Measurements from ENCODE around the gene SUFU. TPM values are rescaled to one million over a fixed set of nuclear protein-coding genes. Genes with fewer than 3 reads are reported as not detected.

The SUFU gene
- total RNA-seq, 3 donors from 2014 or later (not counting 1 experiment from before 2014, with no cell fraction given) = 8.2 to 13.0 (median 11.5) TPM

- Mint-ChIP-seq H3K27me3 (ENCODE audit: low read depth in 2 of 2) (no peaks in the 10 kb centered on the region), H3K36me3 (no peaks in the 10 kb centered on the region), H3K4me1 (peaks cover 6 to 14% of the 10 kb centered on the region in 2 donors), H3K4me3 (no peak overlapping the region), H3K27ac (peak overlapping the region in 1 of 2 donors; percentile 49), H3K9me3 (no peaks in the 10 kb centered on the region)
- no peak for ATAC-seq
- H3K36me3 ChIP-seq (ENCODE audit: control insufficient read depth, insufficient read depth, low read length) = peaks cover 6% of the 10 kb centered on the region
- H3K4me1 ChIP-seq (ENCODE audit: control insufficient read depth, insufficient read depth, low read length) = peaks cover 19% of the 10 kb centered on the region
- WGBS (ENCODE audit: insufficient coverage) = 96% methylated on average over 5 of the region's 5 CpGs
- H3K27me3 ChIP-seq (ENCODE audit: control insufficient read depth, insufficient read depth, low read length) = no peaks in the 10 kb centered on the region
- intact Hi-C loops (cut with micrococcal nuclease) = no loop called here
- no peak overlapping the region for H3K4me3 ChIP-seq (ENCODE audit: low read length)
- no peak for DNase-seq
- H3K9me3 ChIP-seq (ENCODE audit: control insufficient read depth, insufficient read depth, low read length) = no peaks in the 10 kb centered on the region
- no peak overlapping the region for H3K27ac ChIP-seq (ENCODE audit: low read length)
- TF ChIP-seq CTCF (IDR thresholded peaks at IDR 0.05) = no peak
Observed at GRCh38 chr10:102633848-102634247, 130.1 kb downstream of the SUFU start.

- no peak for DNase-seq
- no peak for ATAC-seq
- no peaks in the 10 kb centered on the region for H3K36me3 Mint-ChIP-seq
- H3K4me3 Mint-ChIP-seq = no peak overlapping the region
- H3K9me3 Mint-ChIP-seq = no peaks in the 10 kb centered on the region
- peaks cover 19% of the 10 kb centered on the region for H3K4me1 ChIP-seq (ENCODE audit: control insufficient read depth, insufficient read depth, low read length)
- H3K36me3 ChIP-seq (ENCODE audit: control insufficient read depth, insufficient read depth, low read length) = peaks cover 6% of the 10 kb centered on the region
- intact Hi-C loops (cut with micrococcal nuclease) = no loop called here
- H3K4me3 ChIP-seq (ENCODE audit: low read length) = no peak overlapping the region
- no peaks in the 10 kb centered on the region for H3K9me3 ChIP-seq (ENCODE audit: control insufficient read depth, insufficient read depth, low read length)
- no peaks in the 10 kb centered on the region for H3K27me3 Mint-ChIP-seq (ENCODE audit: low read depth in 2 of 2)
- no peak for TF ChIP-seq CTCF (IDR thresholded peaks at IDR 0.05)
- H3K4me1 Mint-ChIP-seq = peaks cover 6 to 14% of the 10 kb centered on the region in 2 donors
- no peak overlapping the region for H3K27ac ChIP-seq (ENCODE audit: low read length)
- H3K27me3 ChIP-seq (ENCODE audit: control insufficient read depth, insufficient read depth, low read length) = no peaks in the 10 kb centered on the region
- H3K27ac Mint-ChIP-seq = no peak overlapping the region
- 75% methylated on average over 3 of the region's 4 CpGs for WGBS (ENCODE audit: insufficient coverage)
Observed at GRCh38 chr10:102634686-102635085, 130.9 kb downstream of the SUFU start.

GRCh38 chr10:102635377-102635776, 131.6 kb downstream of the SUFU start:
- no peak for TF ChIP-seq CTCF (IDR thresholded peaks at IDR 0.05)
- peaks cover 19% of the 10 kb centered on the region for H3K4me1 ChIP-seq (ENCODE audit: control insufficient read depth, insufficient read depth, low read length)
- H3K4me3 ChIP-seq (ENCODE audit: low read length) = no peak overlapping the region
- H3K36me3 ChIP-seq (ENCODE audit: control insufficient read depth, insufficient read depth, low read length) = peaks cover 2% of the 10 kb centered on the region
- Mint-ChIP-seq H3K27me3 (ENCODE audit: low read depth in 2 of 2) (no peaks in the 10 kb centered on the region), H3K27ac (peak overlapping the region; percentile 32 to 60), H3K9me3 (no peaks in the 10 kb centered on the region), H3K4me3 (no peak overlapping the region), H3K4me1 (peaks cover 6 to 14% of the 10 kb centered on the region in 2 donors), H3K36me3 (no peaks in the 10 kb centered on the region)
- intact Hi-C loops (cut with micrococcal nuclease) = no loop called here
- WGBS (ENCODE audit: insufficient coverage) = 11% methylated on average over 3 of the region's 4 CpGs
- DNase-seq = peak in 1 of 2 donors; percentile 69
- H3K9me3 ChIP-seq (ENCODE audit: control insufficient read depth, insufficient read depth, low read length) = no peaks in the 10 kb centered on the region
- H3K27me3 ChIP-seq (ENCODE audit: control insufficient read depth, insufficient read depth, low read length) = no peaks in the 10 kb centered on the region
- no peak overlapping the region for H3K27ac ChIP-seq (ENCODE audit: low read length)
- ATAC-seq = peak in 2 of 3 donors; percentile 29 to 67

- Mint-ChIP-seq H3K36me3 (no peaks in the 10 kb centered on the region), H3K4me3 (no peak overlapping the region), H3K27me3 (ENCODE audit: low read depth in 2 of 2) (no peaks in the 10 kb centered on the region), H3K4me1 (peaks cover 13 to 15% of the 10 kb centered on the region in 2 donors), H3K27ac (peak overlapping the region in 1 of 2 donors; percentile 19), H3K9me3 (no peaks in the 10 kb centered on the region)
- Histone ChIP-seq H3K9me3 (ENCODE audit: control insufficient read depth, insufficient read depth, low read length) (no peaks in the 10 kb centered on the region), H3K4me1 (ENCODE audit: control insufficient read depth, insufficient read depth, low read length) (peaks cover 15% of the 10 kb centered on the region), H3K27ac (ENCODE audit: low read length) (no peak overlapping the region), H3K36me3 (ENCODE audit: control insufficient read depth, insufficient read depth, low read length) (no peaks in the 10 kb centered on the region), H3K27me3 (ENCODE audit: control insufficient read depth, insufficient read depth, low read length) (no peaks in the 10 kb centered on the region), H3K4me3 (ENCODE audit: low read length) (no peak overlapping the region)
- intact Hi-C loops (cut with micrococcal nuclease) = no loop called here
- ATAC-seq (no peak), DNase-seq (no peak)
- TF ChIP-seq CTCF (IDR thresholded peaks at IDR 0.05) = no peak
- WGBS (ENCODE audit: insufficient coverage) = 71% methylated on average over 2 of the region's 2 CpGs
Observed at GRCh38 chr10:102639537-102639936, 135.8 kb downstream of the SUFU start.
